Measurements from ENCODE around the gene MUS81. TPM values are rescaled to one million over a fixed set of nuclear protein-coding genes. Genes with fewer than 3 reads are reported as not detected.
A peak's percentile ranks its signal among the peaks of the same experiment; 100 is the strongest.

The MUS81 gene
- total and polyA plus RNA-seq, 2 of the 13 experiments (the other 11 are each of a cell fraction or from before 2014, with no cell fraction given) = 25.6 to 30.2 TPM

GRCh38 chr11:65890324-65891218 is 30.3 kb downstream of the MUS81 start, which contains the start of gene CCDC85B (continued):
- peak; percentile 95 for TF ChIP-seq SRY (CRISPR knock-in tag; IDR thresholded peaks at IDR 0.05)
- no peak for TF ChIP-seq ZNF737 (CRISPR knock-in tag; IDR thresholded peaks at IDR 0.05; ENCODE audit: borderline replicate concordance)
- no peak for TF ChIP-seq MED13 (CRISPR knock-in tag; IDR thresholded peaks at IDR 0.05)
- peak; percentile 84; the same call in 1 of the 2 replicates for TF ChIP-seq CHCHD3 (CRISPR knock-in tag; IDR thresholded peaks at IDR 0.05)
- peak; percentile 40; the same call in 1 of the 2 replicates for TF ChIP-seq JUNB (CRISPR knock-in tag; IDR thresholded peaks at IDR 0.05; ENCODE audit: borderline replicate concordance)
- TF ChIP-seq SCMH1 (CRISPR knock-in tag; IDR thresholded peaks at IDR 0.05; ENCODE audit: borderline replicate concordance) = no peak
- TF ChIP-seq ZNF329 (CRISPR knock-in tag; IDR thresholded peaks at IDR 0.05; ENCODE audit: low read depth) = no peak
- peak; percentile 68; the same call in 1 of the 2 replicates for TF ChIP-seq HDAC1 (CRISPR knock-in tag; IDR thresholded peaks at IDR 0.05)
- peak; percentile 85; the same call in 1 of the 2 replicates for TF ChIP-seq ZNF766 (CRISPR knock-in tag; IDR thresholded peaks at IDR 0.05; ENCODE audit: borderline replicate concordance)
- peak; percentile 49; the same call in 1 of the 2 replicates for TF ChIP-seq ESRRA (CRISPR knock-in tag; IDR thresholded peaks at IDR 0.05; ENCODE audit: low read depth)
- TF ChIP-seq RXRA (CRISPR knock-in tag; IDR thresholded peaks at IDR 0.05) = no peak
- no peak for TF ChIP-seq SP1 (IDR thresholded peaks at IDR 0.05)
- TF ChIP-seq SP1 (CRISPR knock-in tag; IDR thresholded peaks at IDR 0.05) = peak; percentile 88
- TF ChIP-seq SMAD3 (CRISPR knock-in tag; IDR thresholded peaks at IDR 0.05) = 0 out of 2 replicates have a peak, but pooled peaks have one; percentile 11
- TF ChIP-seq THAP8 (CRISPR knock-in tag; IDR thresholded peaks at IDR 0.05; ENCODE audit: borderline replicate concordance) = 0 out of 2 replicates have a peak, but pooled peaks have one; percentile 82
- 0 out of 2 replicates have a peak, but pooled peaks have one; percentile 25 for TF ChIP-seq ZFP91 (CRISPR knock-in tag; IDR thresholded peaks at IDR 0.05; ENCODE audit: borderline replicate concordance)
- TF ChIP-seq SYNCRIP (IDR thresholded peaks at IDR 0.05; ENCODE audit: insufficient read depth, low read depth, low read length) = no peak
- TF ChIP-seq DMAP1 (CRISPR knock-in tag; IDR thresholded peaks at IDR 0.05) = peak; percentile 64; the same call in 1 of the 2 replicates
- TF ChIP-seq ZNF780A (CRISPR knock-in tag; IDR thresholded peaks at IDR 0.05) = 0 out of 2 replicates have a peak, but pooled peaks have one; percentile 29
- TF ChIP-seq ZNF563 (CRISPR knock-in tag; IDR thresholded peaks at IDR 0.05) = peak; percentile 96
- no peak for TF ChIP-seq MLLT10 (CRISPR knock-in tag; IDR thresholded peaks at IDR 0.05)
- peak; percentile 83 for TF ChIP-seq YEATS4 (CRISPR knock-in tag; IDR thresholded peaks at IDR 0.05; ENCODE audit: borderline replicate concordance)
- peak; percentile 81 for TF ChIP-seq ZBTB7A (CRISPR knock-in tag; IDR thresholded peaks at IDR 0.05)
- 0 out of 2 replicates have a peak, but pooled peaks have one; percentile 22 for TF ChIP-seq RARA (CRISPR knock-in tag; IDR thresholded peaks at IDR 0.05)
- peak; percentile 58; the same call in 1 of the 2 replicates for TF ChIP-seq ERF (CRISPR knock-in tag; IDR thresholded peaks at IDR 0.05)
- no peak for TF ChIP-seq MATR3 (CRISPR knock-in tag; IDR thresholded peaks at IDR 0.05)
- peak; percentile 67; the same call in 1 of the 2 replicates for TF ChIP-seq MED1 (CRISPR knock-in tag; IDR thresholded peaks at IDR 0.05)
- peak; percentile 61 for TF ChIP-seq SAFB2 (CRISPR knock-in tag; IDR thresholded peaks at IDR 0.05; ENCODE audit: borderline replicate concordance, low read depth)
- peak; percentile 70 for TF ChIP-seq TAF1 (CRISPR knock-in tag; IDR thresholded peaks at IDR 0.05)

Data from HepG2 (cell line).